ENCODE data around the gene FUBP1.

FUBP1 gene

GRCh38 chr1:77951328-77951727, 27.5 kb downstream of the FUBP1 start:
- Histone ChIP-seq H3K4me2 (ENCODE audit: low read depth, low read length) (peak overlapping the region; percentile 42), H3K79me2 (ENCODE audit: low read length) (peaks cover 78% of the 10 kb centered on the region), H4K20me1 (ENCODE audit: insufficient read depth, low read length) (no peaks in the 10 kb centered on the region), H3K36me3 (replicated peaks; ENCODE audit: insufficient read depth, low read length) (peaks cover 46% of the 10 kb centered on the region), H3K9me3 (replicated peaks; ENCODE audit: insufficient read depth, low read length) (no peaks in the 10 kb centered on the region), H3K4me1 (ENCODE audit: low read length) (peaks cover 63% of the 10 kb centered on the region), H3K9ac (ENCODE audit: low read length) (no peak overlapping the region), H3K4me3 (ENCODE audit: low read length) (no peak overlapping the region), H3K27ac (ENCODE audit: low read length) (peak overlapping the region; percentile 87; the same call in 1 of the 2 replicates), H3K27me3 (replicated peaks; ENCODE audit: insufficient read depth, low read length) (no peaks in the 10 kb centered on the region), H2AFZ (ENCODE audit: low read length) (no peak overlapping the region), H3F3A (ENCODE audit: insufficient read depth, low read length) (peaks cover 61% of the 10 kb centered on the region), H3K9me2 (replicated peaks; ENCODE audit: insufficient read depth, low read length) (no peaks in the 10 kb centered on the region)
- no peak for TF ChIP-seq EZH2 (optimal IDR thresholded peaks at IDR 0.05; ENCODE audit: low read depth, low read length)
- TF ChIP-seq EZH2phosphoT487 (IDR thresholded peaks at IDR 0.05; ENCODE audit: low read length) = no peak
- no peak for TF ChIP-seq CTCF (IDR thresholded peaks at IDR 0.05; ENCODE audit: low read length)
- DNase-seq = no peak

GRCh38 chr1:77950873-77951272, 28.0 kb downstream of the FUBP1 start:
- peak; percentile 67 for DNase-seq
- no peaks in the 10 kb centered on the region for H3K9me2 ChIP-seq (replicated peaks; ENCODE audit: insufficient read depth, low read length)
- H3K4me3 ChIP-seq (ENCODE audit: low read length) = no peak overlapping the region
- H3K4me2 ChIP-seq (ENCODE audit: low read depth, low read length) = peak overlapping the region; percentile 42
- peaks cover 73% of the 10 kb centered on the region for H3K79me2 ChIP-seq (ENCODE audit: low read length)
- H3K36me3 ChIP-seq (replicated peaks; ENCODE audit: insufficient read depth, low read length) = peaks cover 42% of the 10 kb centered on the region
- H3K27ac ChIP-seq (ENCODE audit: low read length) = peak overlapping the region; percentile 87
- 0 out of 2 replicates have a peak overlapping the region, but pooled peaks have one; percentile 17 for H3K9ac ChIP-seq (ENCODE audit: low read length)
- no peaks in the 10 kb centered on the region for H3K9me3 ChIP-seq (replicated peaks; ENCODE audit: insufficient read depth, low read length)
- H4K20me1 ChIP-seq (ENCODE audit: insufficient read depth, low read length) = no peaks in the 10 kb centered on the region
- H3K4me1 ChIP-seq (ENCODE audit: low read length) = peaks cover 63% of the 10 kb centered on the region
- TF ChIP-seq CTCF (IDR thresholded peaks at IDR 0.05; ENCODE audit: low read length) = no peak
- TF ChIP-seq EZH2 (optimal IDR thresholded peaks at IDR 0.05; ENCODE audit: low read depth, low read length) = no peak
- no peak for TF ChIP-seq EZH2phosphoT487 (IDR thresholded peaks at IDR 0.05; ENCODE audit: low read length)
- no peak overlapping the region for H2AFZ ChIP-seq (ENCODE audit: low read length)
- no peaks in the 10 kb centered on the region for H3K27me3 ChIP-seq (replicated peaks; ENCODE audit: insufficient read depth, low read length)
- peaks cover 58% of the 10 kb centered on the region for H3F3A ChIP-seq (ENCODE audit: insufficient read depth, low read length)

GRCh38 chr1:77948841-77949424, 29.9 kb downstream of the FUBP1 start:
- TF ChIP-seq CTCF (IDR thresholded peaks at IDR 0.05; ENCODE audit: low read length) (peak; percentile 23), EZH2phosphoT487 (IDR thresholded peaks at IDR 0.05; ENCODE audit: low read length) (no peak), EZH2 (optimal IDR thresholded peaks at IDR 0.05; ENCODE audit: low read depth, low read length) (no peak)
- H4K20me1 ChIP-seq (ENCODE audit: insufficient read depth, low read length) = no peaks in the 10 kb centered on the region
- no peaks in the 10 kb centered on the region for H3K9me2 ChIP-seq (replicated peaks; ENCODE audit: insufficient read depth, low read length)
- H3K27me3 ChIP-seq (replicated peaks; ENCODE audit: insufficient read depth, low read length) = no peaks in the 10 kb centered on the region
- H3K9ac ChIP-seq (ENCODE audit: low read length) = no peak overlapping the region
- H3K79me2 ChIP-seq (ENCODE audit: low read length) = peaks cover 58% of the 10 kb centered on the region
- DNase-seq = no peak
- peaks cover 29% of the 10 kb centered on the region; the same call in 1 of the 2 replicates for H3K36me3 ChIP-seq (replicated peaks; ENCODE audit: insufficient read depth, low read length)
- no peaks in the 10 kb centered on the region for H3K9me3 ChIP-seq (replicated peaks; ENCODE audit: insufficient read depth, low read length)
- no peak overlapping the region for H3K4me3 ChIP-seq (ENCODE audit: low read length)
- H3F3A ChIP-seq (ENCODE audit: insufficient read depth, low read length) = peaks cover 40% of the 10 kb centered on the region
- H2AFZ ChIP-seq (ENCODE audit: low read length) = no peak overlapping the region
- peaks cover 50% of the 10 kb centered on the region for H3K4me1 ChIP-seq (ENCODE audit: low read length)
- H3K4me2 ChIP-seq (ENCODE audit: low read depth, low read length) = peak overlapping the region; percentile 17; the same call in 1 of the 2 replicates
- no peak overlapping the region for H3K27ac ChIP-seq (ENCODE audit: low read length)
